Islet precursor cell (in vitro differentiated cells): ENCODE measurements around the gene KDM5C.

ENCODE experiments used
- DNase-seq: peaks from one replicate; pipeline ENCODE4 v3.0.0-alpha.2; 2018

The KDM5C gene

GRCh38 chrX:53224860-53225797 lies at the start of gene KDM5C:
TSS of gene KDM5C (minus strand) at chrX:53225207. CDS start at chrX:53224889, 318 bp downstream.
- peak; percentile 95 for DNase-seq

- DNase-seq, result no peak
Measured at GRCh38 chrX:53272808-53273337, 47.9 kb upstream of the KDM5C start.

- peak; percentile 21 for DNase-seq
Measured at GRCh38 chrX:53269536-53270107, 44.6 kb upstream of the KDM5C start.

- peak; percentile 16 for DNase-seq
Measured at GRCh38 chrX:53268173-53268572, 43.2 kb upstream of the KDM5C start.

GRCh38 chrX:53266914-53267313 lies 41.9 kb upstream of the KDM5C start:
- DNase-seq, result peak; percentile 36

- peak; percentile 13 for DNase-seq
Measured at GRCh38 chrX:53265771-53266574, 41.0 kb upstream of the KDM5C start.

GRCh38 chrX:53263597-53264094 lies 38.6 kb upstream of the KDM5C start:
- DNase-seq, result peak; percentile 58

GRCh38 chrX:53262918-53263394 lies 37.9 kb upstream of the KDM5C start:
- peak; percentile 43 for DNase-seq

- peak; percentile 31 for DNase-seq
Measured at GRCh38 chrX:53262189-53262917, 37.3 kb upstream of the KDM5C start.

GRCh38 chrX:53261355-53261972 lies 36.5 kb upstream of the KDM5C start:
- peak; percentile 38 for DNase-seq

- no peak for DNase-seq
Measured at GRCh38 chrX:53260836-53261235, 35.8 kb upstream of the KDM5C start.

GRCh38 chrX:53257670-53258423 lies 32.8 kb upstream of the KDM5C start:
- DNase-seq, result peak; percentile 10

- peak; percentile 13 for DNase-seq
Measured at GRCh38 chrX:53257166-53257565, 32.2 kb upstream of the KDM5C start.

GRCh38 chrX:53256446-53257041 lies 31.5 kb upstream of the KDM5C start:
- DNase-seq, result peak; percentile 53

- no peak for DNase-seq
Measured at GRCh38 chrX:53255738-53256191, 30.8 kb upstream of the KDM5C start.

GRCh38 chrX:53254570-53255461 lies 29.8 kb upstream of the KDM5C start:
- no peak for DNase-seq

- no peak for DNase-seq
Measured at GRCh38 chrX:53253293-53254020, 28.4 kb upstream of the KDM5C start.

- no peak for DNase-seq
Measured at GRCh38 chrX:53251307-53251706, 26.3 kb upstream of the KDM5C start.
